Endothelial cell of umbilical vein (primary cell): ENCODE data around the gene GNAS. TPM values are rescaled to one million over a fixed set of nuclear protein-coding genes. Genes with fewer than 3 reads are reported as not detected.

Source experiments
- BruUV-seq: library from RNA; stranded (reverse); fragments of 400-500 nt; replicated peaks from 2 replicates; lab custom pipeline; 2021; lab: Mats Ljungman, UMichigan
- CTCF ChIA-PET: fragments of 300-600, 350-600 bp; sonication (Branson Sonifier 250); formaldehyde crosslinking; loops from one replicate; lab custom pipeline; 2021; ENCODE audit warnings: antibody characterized with exemption, inconsistent platforms; lab: Charles Lee
- POLR2A ChIA-PET: fragments of 300-600, 350-600 bp; sonication (Branson Sonifier 250); formaldehyde crosslinking; loops from one replicate; lab custom pipeline; 2021; ENCODE audit warnings: antibody characterized with exemption, inconsistent platforms; lab: Charles Lee
- DNase-seq: peaks from one replicate; pipeline ENCODE4 v3.0.0-alpha.2; 2011; ENCODE audit warnings: low read depth, low spot score
- FAIRE-seq: peaks from 2 replicates; lab custom pipeline; 2011; peaks lifted over from hg19 to GRCh38; lab: Jason Lieb, UNC
- H2AFZ ChIP-seq: 2 replicates; pipeline ENCODE4 v1.6.0; 2012; ENCODE audit warnings: low read depth, low read length, control low read depth, inconsistent platforms
- H3K27ac ChIP-seq: 2 replicates; pipeline ENCODE4 v1.5.1; 2011; ENCODE audit warnings: low read depth, mild to moderate bottlenecking, control low read depth, low read length, moderate library complexity; ENCODE audit not compliant: insufficient read depth
- H3K27me3 ChIP-seq, 2 experiments: 2 replicates each; pipeline versions ENCODE4 v1.6.0 to v1.6.1; 2011; ENCODE audit warnings: low read length in 2 of 2, mixed read lengths in 1 of 2; ENCODE audit not compliant: control insufficient read depth in 2 of 2, insufficient read depth in 2 of 2
- H3K36me3 ChIP-seq, 2 experiments: 2 replicates in 1 of 2; 3 replicates in 1 of 2; pipeline ENCODE4 v1.5.1; 2011; ENCODE audit warnings: low read length in 2 of 2, mild to moderate bottlenecking in 1 of 2, moderate library complexity in 1 of 2; ENCODE audit not compliant: control insufficient read depth in 2 of 2, insufficient read depth in 2 of 2; ENCODE audit errors: extremely low read depth in 1 of 2
- H3K4me1 ChIP-seq: 3 replicates; pipeline ENCODE4 v1.5.1; 2011; ENCODE audit warnings: mild to moderate bottlenecking, low read length; ENCODE audit not compliant: control insufficient read depth, insufficient read depth; ENCODE audit errors: extremely low read depth
- H3K4me2 ChIP-seq: 2 replicates; pipeline ENCODE4 v1.6.1; 2011; ENCODE audit warnings: low read length, control low read depth, mixed read lengths; ENCODE audit not compliant: insufficient read depth
- H3K4me3 ChIP-seq, 3 experiments: fragments of 200-600 bp in 1 of 3; sonication (generic), shearing (Covaris generic) in 1 of 3; replicated peaks in 1 of 3; 2 replicates each; pipeline ENCODE4 v1.5.1; 2011 to 2016; ENCODE audit warnings: control low read depth in 3 of 3, low read length in 3 of 3, mild to moderate bottlenecking in 2 of 3, inconsistent platforms in 1 of 3, low read depth in 1 of 3, moderate library complexity in 1 of 3; ENCODE audit not compliant: insufficient read depth in 1 of 3
- H3K79me2 ChIP-seq: 2 replicates; pipeline ENCODE4 v1.6.0; 2012; ENCODE audit warnings: low read length, inconsistent platforms; ENCODE audit not compliant: control insufficient read depth, insufficient read depth
- H3K9ac ChIP-seq: replicated peaks from 2 replicates; pipeline ENCODE3; 2011; ENCODE audit warnings: low read length, control low read depth; ENCODE audit not compliant: insufficient read depth; ENCODE audit errors: extremely low read depth
- H3K9me1 ChIP-seq: replicated peaks from 3 replicates; pipeline ENCODE4 v1.6.0; 2011; ENCODE audit warnings: mild to moderate bottlenecking, low read length; ENCODE audit not compliant: control insufficient read depth, insufficient read depth; ENCODE audit errors: extremely low read depth
- H3K9me3 ChIP-seq: replicated peaks from 2 replicates; pipeline ENCODE4 v1.5.1; 2012; ENCODE audit warnings: low read length, inconsistent platforms; ENCODE audit not compliant: control insufficient read depth, insufficient read depth
- H4K20me1 ChIP-seq: replicated peaks from 2 replicates; pipeline ENCODE3; 2011; ENCODE audit warnings: mild to moderate bottlenecking, low read length; ENCODE audit not compliant: control insufficient read depth, insufficient read depth; ENCODE audit errors: extremely low read depth
- JUN ChIP-seq: IDR thresholded peaks from 2 replicates; pipeline ENCODE4 v1.6.1; 2011; ENCODE audit warnings: borderline replicate concordance, low read depth; ENCODE audit not compliant: insufficient read length, insufficient read depth
- dilution Hi-C: fragments of 300-500 bp; cut with MboI; formaldehyde crosslinking; loops from one replicate; pipeline ENCODE4 v1.15.0; 2019; ENCODE audit warnings: low sequenced_read_pairs; ENCODE audit not compliant: extremely low pct_ligation_motif_present
- intact Hi-C: fragments of 100-400 bp; cut with micrococcal nuclease; formaldehyde crosslinking; loops from one replicate; pipeline ENCODE4 v1.10.0; 2022
- microRNA counts: library from miRNA; unstranded; fragments of <30 nt; microRNA quantifications from one replicate; lab custom pipeline; 2016
- microRNA-seq: library from miRNA; unstranded; fragments of <30 nt; microRNA quantifications from one replicate; pipeline ENCODE4 v1.2.0, GENCODE V29; 2021; ENCODE audit warnings: borderline number of aligned reads, borderline replicate concordance
- polyA plus RNA-seq, 4 experiments: library from polyadenylated mRNA; depleted of rRNA in 3 of 4; stranded (reverse) in 3 of 4; unstranded in 1 of 4; fragments of >200 nt; gene quantifications; 2 replicates each; pipeline versions ENCODE4 v1.2.1 to v1.2.3, GENCODE V29; 2011 to 2012; ENCODE audit warnings: missing spikeins in 1 of 4
- small RNA-seq: library from RNA; depleted of rRNA; stranded (forward); fragments of <200 nt; gene quantifications from one replicate; pipeline ENCODE3, GENCODE V24; 2012; ENCODE audit warnings: low replicate concordance, low read depth; ENCODE audit not compliant: insufficient read depth, insufficient read length
- total RNA-seq: library from RNA; stranded (reverse); gene quantifications from 2 replicates; pipeline ENCODE4 v1.2.3, GENCODE V29; 2021

Gene GNAS
- total and polyA plus RNA-seq, 2 donors (not counting 3 experiments of a cell fraction or from before 2014, with no cell fraction given), result 1,141 to 1,882 TPM

DNA sequence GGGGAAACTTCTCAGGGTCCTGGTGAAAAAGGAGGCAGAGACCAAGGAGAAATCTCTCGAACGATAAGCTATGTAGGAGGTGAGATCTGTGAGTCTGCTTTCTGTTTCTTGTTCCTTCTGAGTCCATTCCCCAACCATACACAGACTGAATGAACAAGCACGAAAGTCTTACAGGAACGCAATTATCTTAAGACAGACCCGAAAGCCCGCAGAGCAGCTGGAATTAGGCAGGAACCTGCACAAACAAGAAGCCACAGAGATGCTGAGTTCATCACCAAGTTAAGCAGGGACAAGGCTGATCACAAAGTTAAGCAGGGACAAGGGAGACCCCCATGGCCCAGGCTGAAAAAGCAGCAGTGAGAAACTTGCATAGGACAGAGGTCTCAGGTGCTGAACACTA lies 107.1 kb downstream of the GNAS start:
- Histone ChIP-seq H3K9ac (no peak overlapping the region), H3K4me3 (no peak overlapping the region), H3K4me2 (no peak overlapping the region), H3K4me1 (no peaks in the 10 kb centered on the region), H3K9me1 (no peaks in the 10 kb centered on the region), H4K20me1 (no peaks in the 10 kb centered on the region), H2AFZ (no peak overlapping the region), H3K9me3 (no peaks in the 10 kb centered on the region), H3K36me3 (no peaks in the 10 kb centered on the region), H3K27ac (no peak overlapping the region), H3K27me3 (peaks cover 0 to 2% of the 10 kb centered on the region in 2 experiments), H3K79me2 (no peaks in the 10 kb centered on the region)
- BruUV-seq, result no TSS peak
- ChIA-PET CTCF (no interaction called here), POLR2A (no interaction called here)
- no peak for DNase-seq
- intact Hi-C loops (no loop called here), dilution Hi-C loops (no loop called here)
- no peak for TF ChIP-seq JUN
- no peak for FAIRE-seq

MicroRNAs within 50 kb of the gene (microRNA counts, 767-probe panel; counts per million panel counts)
- microRNA hsa-miR-296-3p (lab: Ali Mortazavi, UCI) (723 counts per million, percentile 96 among the panel's probes with 10 or more counts), microRNA hsa-miR-296-5p (lab: Ali Mortazavi, UCI) (723 counts per million, percentile 96 among the panel's probes with 10 or more counts), microRNA hsa-miR-298 (lab: Ali Mortazavi, UCI) (723 counts per million, percentile 96 among the panel's probes with 10 or more counts)

Small RNAs within 50 kb of the gene (microRNA-seq; reads per million reads assigned to microRNA genes)
- gene MIR298, result not detected

Small RNAs within 50 kb of the gene (small RNA-seq; reads per million reads assigned to genes)
- gene MIR298 (not detected), gene RF02127 (not detected), gene RF02128 (not detected), gene RF02130 (not detected), gene RF02131 (not detected)

Other genes with a start within 250 kb of the GNAS start
- 58.5 and 63.5 TPM in 2 replicates for gene STX16, start 201.4 kb upstream of the GNAS start, total RNA-seq
- gene STX16, start 201.4 kb upstream of the GNAS start, polyA plus RNA-seq, result 33.0 and 43.1 TPM in 2 replicates
- 39.1 and 40.8 TPM in 2 replicates for gene NPEPL1, start 159.9 kb upstream of the GNAS start, total RNA-seq
- gene NPEPL1, start 159.9 kb upstream of the GNAS start, polyA plus RNA-seq, result 22.5 and 22.6 TPM in 2 replicates
- gene GNAS-AS1, start 1.8 kb upstream of the GNAS start, total RNA-seq, result 0.58 and 0.74 TPM in 2 replicates
- gene GNAS-AS1, start 1.8 kb upstream of the GNAS start, polyA plus RNA-seq, result 0.11 TPM in 1 of 2 replicates, not detected in the other
- gene NELFCD, start 128.5 kb downstream of the GNAS start, total RNA-seq, result 92.5 and 93.2 TPM in 2 replicates
- gene NELFCD, start 128.5 kb downstream of the GNAS start, polyA plus RNA-seq, result 75.8 and 90.1 TPM in 2 replicates
- 299 and 304 TPM in 2 replicates for gene CTSZ, start 154.5 kb downstream of the GNAS start, total RNA-seq
- 323 and 387 TPM in 2 replicates for gene CTSZ, start 154.5 kb downstream of the GNAS start, polyA plus RNA-seq
- not detected in 2 replicates for gene TUBB1, start 166.7 kb downstream of the GNAS start, total RNA-seq
- 0.02 and 0.04 TPM in 2 replicates for gene TUBB1, start 166.7 kb downstream of the GNAS start, polyA plus RNA-seq
- gene ATP5F1E, start 179.6 kb downstream of the GNAS start, total RNA-seq, result 107 and 114 TPM in 2 replicates
- 20.2 and 29.0 TPM in 2 replicates for gene ATP5F1E, start 179.6 kb downstream of the GNAS start, polyA plus RNA-seq
- 47.4 and 57.2 TPM in 2 replicates for gene PRELID3B, start 190.1 kb downstream of the GNAS start, total RNA-seq
- 12.1 and 14.9 TPM in 2 replicates for gene PRELID3B, start 190.1 kb downstream of the GNAS start, polyA plus RNA-seq